ENCODE measurements around the gene SPSB3. TPM values are rescaled to one million over a fixed set of nuclear protein-coding genes. Genes with fewer than 3 reads are reported as not detected.

The SPSB3 gene
- total RNA-seq, 1 donor from 2014 or later = 28.3 TPM

- H3K9me3 Mint-ChIP-seq = no peaks in the 10 kb centered on the region
- intact Hi-C loops (cut with micrococcal nuclease) = no loop called here
- H3K36me3 Mint-ChIP-seq (ENCODE audit: low read depth) = peaks cover 22% of the 10 kb centered on the region
- H3K4me1 Mint-ChIP-seq (ENCODE audit: low read depth) = no peaks in the 10 kb centered on the region
- no peaks in the 10 kb centered on the region for H3K27me3 Mint-ChIP-seq (ENCODE audit: low read depth)
- H3K4me3 Mint-ChIP-seq (ENCODE audit: low read depth) = no peak overlapping the region
- H3K27ac Mint-ChIP-seq = no peak overlapping the region
- DNase-seq (ENCODE audit: low spot score) = no peak
Observed at GRCh38 chr16:1757714-1758461, 24.5 kb downstream of the SPSB3 start.

GRCh38 chr16:1754204-1754603 lies 28.2 kb downstream of the SPSB3 start:
- no peak for DNase-seq (ENCODE audit: low spot score)
- Mint-ChIP-seq H3K9me3 (no peaks in the 10 kb centered on the region), H3K27ac (no peak overlapping the region), H3K4me3 (ENCODE audit: low read depth) (no peak overlapping the region), H3K36me3 (ENCODE audit: low read depth) (peaks cover 6% of the 10 kb centered on the region), H3K27me3 (ENCODE audit: low read depth) (no peaks in the 10 kb centered on the region), H3K4me1 (ENCODE audit: low read depth) (no peaks in the 10 kb centered on the region)
- intact Hi-C loops (cut with micrococcal nuclease) = no loop called here

GRCh38 chr16:1752853-1753252 lies 29.5 kb downstream of the SPSB3 start:
- Mint-ChIP-seq H3K9me3 (no peaks in the 10 kb centered on the region), H3K27me3 (ENCODE audit: low read depth) (no peaks in the 10 kb centered on the region), H3K27ac (no peak overlapping the region), H3K36me3 (ENCODE audit: low read depth) (peaks cover 12% of the 10 kb centered on the region), H3K4me1 (ENCODE audit: low read depth) (no peaks in the 10 kb centered on the region), H3K4me3 (ENCODE audit: low read depth) (no peak overlapping the region)
- no peak for DNase-seq (ENCODE audit: low spot score)
- intact Hi-C loops (cut with micrococcal nuclease) = no loop called here

GRCh38 chr16:1751946-1752345 lies 30.4 kb downstream of the SPSB3 start:
- Mint-ChIP-seq H3K27me3 (ENCODE audit: low read depth) (no peaks in the 10 kb centered on the region), H3K4me3 (ENCODE audit: low read depth) (no peak overlapping the region), H3K9me3 (no peaks in the 10 kb centered on the region), H3K36me3 (ENCODE audit: low read depth) (peaks cover 15% of the 10 kb centered on the region), H3K27ac (no peak overlapping the region), H3K4me1 (ENCODE audit: low read depth) (no peaks in the 10 kb centered on the region)
- intact Hi-C loops (cut with micrococcal nuclease) = no loop called here
- no peak for DNase-seq (ENCODE audit: low spot score)

GRCh38 chr16:1749152-1750117 lies 32.9 kb downstream of the SPSB3 start:
- Mint-ChIP-seq H3K27ac (no peak overlapping the region), H3K27me3 (ENCODE audit: low read depth) (no peaks in the 10 kb centered on the region), H3K36me3 (ENCODE audit: low read depth) (peaks cover 16% of the 10 kb centered on the region), H3K4me1 (ENCODE audit: low read depth) (no peaks in the 10 kb centered on the region), H3K9me3 (no peaks in the 10 kb centered on the region), H3K4me3 (ENCODE audit: low read depth) (no peak overlapping the region)
- intact Hi-C loops (cut with micrococcal nuclease) = no loop called here
- DNase-seq (ENCODE audit: low spot score) = no peak

GRCh38 chr16:1747934-1748333 lies 34.4 kb downstream of the SPSB3 start:
- no peaks in the 10 kb centered on the region for H3K9me3 Mint-ChIP-seq
- H3K36me3 Mint-ChIP-seq (ENCODE audit: low read depth) = peaks cover 20% of the 10 kb centered on the region
- no peaks in the 10 kb centered on the region for H3K4me1 Mint-ChIP-seq (ENCODE audit: low read depth)
- H3K27me3 Mint-ChIP-seq (ENCODE audit: low read depth) = no peaks in the 10 kb centered on the region
- no peak overlapping the region for H3K4me3 Mint-ChIP-seq (ENCODE audit: low read depth)
- H3K27ac Mint-ChIP-seq = no peak overlapping the region
- DNase-seq (ENCODE audit: low spot score) = no peak
- intact Hi-C loops (cut with micrococcal nuclease) = no loop called here

GRCh38 chr16:1746693-1747195 lies 35.6 kb downstream of the SPSB3 start:
- no peaks in the 10 kb centered on the region for H3K9me3 Mint-ChIP-seq

GRCh38 chr16:1745900-1746692 lies 36.3 kb downstream of the SPSB3 start:
- DNase-seq (ENCODE audit: low spot score) = no peak
- no peak overlapping the region for H3K27ac Mint-ChIP-seq
- H3K36me3 Mint-ChIP-seq (ENCODE audit: low read depth) = peaks cover 17% of the 10 kb centered on the region
- no peaks in the 10 kb centered on the region for H3K9me3 Mint-ChIP-seq
- H3K27me3 Mint-ChIP-seq (ENCODE audit: low read depth) = no peaks in the 10 kb centered on the region
- intact Hi-C loops (cut with micrococcal nuclease) = no loop called here
- H3K4me3 Mint-ChIP-seq (ENCODE audit: low read depth) = no peak overlapping the region
- no peaks in the 10 kb centered on the region for H3K4me1 Mint-ChIP-seq (ENCODE audit: low read depth)

More at GRCh38 chr16:1746693-1747195, 35.6 kb downstream of the SPSB3 start:
- H3K4me3 Mint-ChIP-seq (ENCODE audit: low read depth) = no peak overlapping the region
- H3K4me1 Mint-ChIP-seq (ENCODE audit: low read depth) = no peaks in the 10 kb centered on the region
- intact Hi-C loops (cut with micrococcal nuclease) = no loop called here
- no peak for DNase-seq (ENCODE audit: low spot score)
- no peaks in the 10 kb centered on the region for H3K27me3 Mint-ChIP-seq (ENCODE audit: low read depth)
- no peak overlapping the region for H3K27ac Mint-ChIP-seq
- peaks cover 17% of the 10 kb centered on the region for H3K36me3 Mint-ChIP-seq (ENCODE audit: low read depth)

- H3K4me3 Mint-ChIP-seq (ENCODE audit: low read depth) = no peak overlapping the region
- DNase-seq (ENCODE audit: low spot score) = no peak
- no peaks in the 10 kb centered on the region for H3K27me3 Mint-ChIP-seq (ENCODE audit: low read depth)
- no peaks in the 10 kb centered on the region for H3K9me3 Mint-ChIP-seq
- intact Hi-C loops (cut with micrococcal nuclease) = no loop called here
- no peak overlapping the region for H3K27ac Mint-ChIP-seq
- H3K4me1 Mint-ChIP-seq (ENCODE audit: low read depth) = no peaks in the 10 kb centered on the region
- peaks cover 17% of the 10 kb centered on the region for H3K36me3 Mint-ChIP-seq (ENCODE audit: low read depth)
Observed at GRCh38 chr16:1745181-1745899, 37.0 kb downstream of the SPSB3 start.

GRCh38 chr16:1744338-1744840 lies 38.0 kb downstream of the SPSB3 start:
- no peak for DNase-seq (ENCODE audit: low spot score)
- Mint-ChIP-seq H3K27me3 (ENCODE audit: low read depth) (no peaks in the 10 kb centered on the region), H3K27ac (no peak overlapping the region), H3K9me3 (no peaks in the 10 kb centered on the region), H3K4me1 (ENCODE audit: low read depth) (no peaks in the 10 kb centered on the region), H3K36me3 (ENCODE audit: low read depth) (peaks cover 17% of the 10 kb centered on the region), H3K4me3 (ENCODE audit: low read depth) (no peak overlapping the region)
- intact Hi-C loops (cut with micrococcal nuclease) = no loop called here

GRCh38 chr16:1743376-1744337 lies 38.7 kb downstream of the SPSB3 start:
- Mint-ChIP-seq H3K27me3 (ENCODE audit: low read depth) (no peaks in the 10 kb centered on the region), H3K9me3 (no peaks in the 10 kb centered on the region), H3K27ac (no peak overlapping the region), H3K4me3 (ENCODE audit: low read depth) (no peak overlapping the region), H3K4me1 (ENCODE audit: low read depth) (no peaks in the 10 kb centered on the region), H3K36me3 (ENCODE audit: low read depth) (peaks cover 13% of the 10 kb centered on the region)
- intact Hi-C loops (cut with micrococcal nuclease) = no loop called here
- no peak for DNase-seq (ENCODE audit: low spot score)
